Liver (tissue), 9 donors: ENCODE results near the gene ARAP3. TPM values are rescaled to one million over a fixed set of nuclear protein-coding genes. Genes with fewer than 3 reads are reported as not detected.

Source experiments
- DNase-seq: peaks from one replicate; pipeline ENCODE4 v3.0.0-alpha.2; 2017; ENCODE audit warnings: low spot score
- H3K27ac ChIP-seq, 2 donors: one replicate each; pipeline ENCODE4 v1.7.0; 2013; ENCODE audit warnings: inconsistent platforms in 2 of 2, low read length in 2 of 2, control low read depth in 1 of 2, low read depth in 1 of 2, mild to moderate bottlenecking in 1 of 2
- H3K27me3 ChIP-seq, 4 donors: one replicate each; pipeline versions ENCODE4 v1.6.1 to v1.7.0; 2013; ENCODE audit warnings: low read length in 3 of 4, inconsistent platforms in 1 of 4, mild to moderate bottlenecking in 1 of 4, moderate library complexity in 1 of 4; ENCODE audit not compliant: control insufficient read depth in 4 of 4, insufficient read depth in 4 of 4
- H3K36me3 ChIP-seq, 4 donors: one replicate each; pipeline versions ENCODE4 v1.6.1 to v1.7.0; 2013; ENCODE audit warnings: low read length in 3 of 4, mild to moderate bottlenecking in 3 of 4, low read depth in 1 of 4, moderate library complexity in 1 of 4; ENCODE audit not compliant: control insufficient read depth in 4 of 4, insufficient read depth in 3 of 4
- H3K4me1 ChIP-seq, 4 donors: one replicate each; pipeline versions ENCODE4 v1.6.1 to v1.7.0; 2013; ENCODE audit warnings: low read length in 3 of 4, mild to moderate bottlenecking in 3 of 4, moderate library complexity in 1 of 4; ENCODE audit not compliant: control insufficient read depth in 4 of 4, insufficient read depth in 4 of 4
- H3K4me3 ChIP-seq, 3 donors: one replicate each; pipeline versions ENCODE4 v1.6.1 to v1.7.0; 2013; ENCODE audit warnings: low read length in 3 of 3, control low read depth in 1 of 3, low read depth in 1 of 3, mild to moderate bottlenecking in 1 of 3
- H3K9ac ChIP-seq, 2 donors: one replicate each; pipeline ENCODE4 v1.7.0; 2013; ENCODE audit warnings: low read length in 2 of 2, mild to moderate bottlenecking in 2 of 2, moderate library complexity in 2 of 2, control low read depth in 1 of 2, low read depth in 1 of 2
- H3K9me3 ChIP-seq, 4 donors: one replicate each; pipeline versions ENCODE4 v1.6.1 to v1.7.0; 2013; ENCODE audit warnings: low read length in 3 of 4; ENCODE audit not compliant: control insufficient read depth in 4 of 4
- CTCF ChIP-seq: fragments of 150-350 bp; IDR thresholded peaks from 2 replicates; pipeline ENCODE4 v1.5.1; 2017; ENCODE audit warnings: improper control_type of control experiment, low read depth, low read length; ENCODE audit not compliant: missing input control
- EGR1 ChIP-seq, 2 donors: IDR thresholded peaks; 2 replicates each; pipeline ENCODE4 v1.6.1; 2016 to 2018; ENCODE audit warnings: antibody characterized with exemption in 2 of 2, low read depth in 2 of 2
- FOXA1 ChIP-seq: IDR thresholded peaks from 2 replicates; pipeline ENCODE4 v1.6.1; 2016; ENCODE audit warnings: antibody characterized with exemption
- FOXA2 ChIP-seq: IDR thresholded peaks from 2 replicates; pipeline ENCODE4 v1.6.1; 2016; ENCODE audit warnings: antibody characterized with exemption
- GABPA ChIP-seq, 2 donors: IDR thresholded peaks in 1 of 2; conservative IDR thresholded peaks in 1 of 2; 2 replicates each; pipeline ENCODE4 v1.6.1; 2016; ENCODE audit warnings: antibody characterized with exemption in 2 of 2, mild to moderate bottlenecking in 1 of 2, moderate library complexity in 1 of 2
- HNF4A ChIP-seq, 2 donors: conservative IDR thresholded peaks; 2 replicates each; pipeline ENCODE4 v1.6.1; 2016; ENCODE audit warnings: antibody characterized with exemption in 2 of 2, mild to moderate bottlenecking in 2 of 2
- HNF4G ChIP-seq: IDR thresholded peaks from 2 replicates; pipeline ENCODE4 v1.6.1; 2016; ENCODE audit warnings: antibody characterized with exemption
- JUND ChIP-seq, 2 donors: IDR thresholded peaks; 2 replicates each; pipeline ENCODE4 v1.6.1; 2016; ENCODE audit warnings: antibody characterized with exemption in 2 of 2
- MAX ChIP-seq: IDR thresholded peaks from 2 replicates; pipeline ENCODE4 v1.6.1; 2016; ENCODE audit warnings: antibody characterized with exemption
- NR2F2 ChIP-seq: IDR thresholded peaks from 2 replicates; pipeline ENCODE4 v1.6.1; 2016; ENCODE audit warnings: antibody characterized with exemption
- RAD21 ChIP-seq, 2 donors: IDR thresholded peaks; 2 replicates each; pipeline ENCODE4 v1.6.1; 2016; ENCODE audit warnings: antibody characterized with exemption in 2 of 2, mild to moderate bottlenecking in 2 of 2
- REST ChIP-seq: IDR thresholded peaks from 2 replicates; pipeline ENCODE4 v1.6.1; 2016; ENCODE audit warnings: antibody characterized with exemption, mild to moderate bottlenecking
- RXRA ChIP-seq, 2 donors: IDR thresholded peaks; 2 replicates each; pipeline ENCODE4 v1.6.1; 2017 to 2018; ENCODE audit warnings: antibody characterized with exemption in 2 of 2, mild to moderate bottlenecking in 1 of 2
- SP1 ChIP-seq: IDR thresholded peaks from 2 replicates; pipeline ENCODE4 v1.6.1; 2018; ENCODE audit warnings: antibody characterized with exemption, mild to moderate bottlenecking
- TAF1 ChIP-seq: conservative IDR thresholded peaks from 2 replicates; pipeline ENCODE4 v1.6.1; 2016; ENCODE audit warnings: antibody characterized with exemption, mild to moderate bottlenecking
- YY1 ChIP-seq: IDR thresholded peaks from 2 replicates; pipeline ENCODE4 v1.6.1; 2016; ENCODE audit warnings: antibody characterized with exemption, mild to moderate bottlenecking
- ZBTB33 ChIP-seq: IDR thresholded peaks from 2 replicates; pipeline ENCODE4 v1.6.1; 2016; ENCODE audit warnings: antibody characterized with exemption
- WGBS: extraction: QIAGEN DNeasy Blood & Tissue Kit; methylation state at CpG from one replicate; pipeline ENCODE4 v1.1.7; 2013; 5-methylcytosine and 5-hydroxymethylcytosine counted together
- polyA plus RNA-seq, 2 donors: library from polyadenylated mRNA; stranded (reverse) in 1 of 2; unstranded in 1 of 2; fragments of 200-250 nt in 1 of 2; fragments of >200 nt in 1 of 2; fragmentation: Nextera tagmentation in 1 of 2; extraction: Ambion mirVana in 1 of 2; gene quantifications; one replicate each; pipeline versions ENCODE4 v1.2.1 to v1.2.3, GENCODE V29; 2013 to 2015
- total RNA-seq, 2 donors: library from RNA; depleted of rRNA; stranded (reverse); fragments of >200 nt; gene quantifications; one replicate each; pipeline ENCODE4 v1.2.3, GENCODE V29; 2014
- donor health status: healthy.
- donor health status: healthy.
- donor health status: healthy.
- donor health status: healthy.
- donor health status: healthy.

Gene ARAP3
- total and polyA plus RNA-seq, 4 donors, result 1.6 to 4.7 (median 2.1) TPM

GRCh38 chr5:141623186-141623585 is 58.8 kb downstream of the ARAP3 start (continued):
- TF ChIP-seq ZBTB33, result no peak
- TF ChIP-seq HNF4G, result no peak
- TF ChIP-seq GABPA (IDR thresholded peaks at IDR 0.05 in 1 of 2, conservative IDR thresholded peaks at IDR 0.05 in 1 of 2), result no peak
- no peak for TF ChIP-seq CTCF
- no peak for TF ChIP-seq HNF4A (conservative IDR thresholded peaks at IDR 0.05)
- TF ChIP-seq YY1, result no peak

GRCh38 chr5:141618804-141619554 is 63.1 kb downstream of the ARAP3 start, which contains the start of gene DIAPH1:
Gene DIAPH1 (minus strand): TSS chr5:141619000. CDS start chr5:141618914, 86 bp downstream.
- WGBS, result under 1% methylated on average over 70 of the region's 70 CpGs
- Histone ChIP-seq H3K9me3 (no peaks in the 10 kb centered on the region), H3K9ac (peak within 1 kb of the TSS; percentile 52 to 97), H3K27ac (peak within 1 kb of the TSS; percentile 85 to 95), H3K4me3 (peak within 1 kb of the TSS; percentile 80 to 88 (median 83)), H3K4me1 (peaks cover 1 to 36% (median 29%) of the 10 kb centered on the region in 4 donors), H3K36me3 (peaks cover 4 to 26% (median 23%) of the 10 kb centered on the region in 4 donors), H3K27me3 (no peaks in the 10 kb centered on the region)
- TF ChIP-seq GABPA (IDR thresholded peaks at IDR 0.05 in 1 of 2, conservative IDR thresholded peaks at IDR 0.05 in 1 of 2), result peak in 1 of 2 donors; percentile 85
- peak; percentile 100 for TF ChIP-seq CTCF
- TF ChIP-seq EGR1 (IDR thresholded peaks at IDR 0.05; ENCODE audit: low read depth in 2 of 2), result peak; percentile 99 to 100
- peak in 1 of 2 donors; percentile 58 for TF ChIP-seq JUND (IDR thresholded peaks at IDR 0.05)
- TF ChIP-seq FOXA1, result peak; percentile 80
- TF ChIP-seq REST, result peak; percentile 84
- TF ChIP-seq HNF4G, result no peak
- peak; percentile 55 for TF ChIP-seq FOXA2
- TF ChIP-seq YY1, result peak; percentile 25
- peak; percentile 97 to 98 for TF ChIP-seq RAD21 (IDR thresholded peaks at IDR 0.05)
- TF ChIP-seq TAF1, result no peak
- TF ChIP-seq SP1, result peak; percentile 77
- TF ChIP-seq HNF4A (conservative IDR thresholded peaks at IDR 0.05), result peak; percentile 40 to 47
- no peak for TF ChIP-seq ZBTB33
- TF ChIP-seq RXRA (IDR thresholded peaks at IDR 0.05), result peak in 1 of 2 donors; percentile 31
- peak; percentile 70 for TF ChIP-seq MAX
- no peak for TF ChIP-seq NR2F2
- DNase-seq, result peak; percentile 96
